H1 (cell line): ENCODE data around the gene MOB4.

Experiments used
- ATF2 ChIP-seq: IDR thresholded peaks from 2 replicates; pipeline ENCODE4 v1.6.1; 2012; ENCODE audit warnings: low read length, inconsistent platforms
- CREB1 ChIP-seq: IDR thresholded peaks from 2 replicates; pipeline ENCODE4 v1.6.1; 2012; ENCODE audit warnings: inconsistent platforms
- CTCF ChIP-seq, 3 experiments: IDR thresholded peaks; 1 replicate in 2 of 3; 2 replicates in 1 of 3; pipeline versions ENCODE4 v1.5.1 to v1.6.1; 2011; ENCODE audit warnings: low read length in 3 of 3, mild to moderate bottlenecking in 3 of 3, inconsistent platforms in 2 of 3, low read depth in 1 of 3, moderate library complexity in 1 of 3; ENCODE audit not compliant: insufficient read depth in 1 of 3; ENCODE audit errors: control extremely low read depth in 1 of 3
- EGR1 ChIP-seq: IDR thresholded peaks from 2 replicates; pipeline ENCODE4 v1.6.1; 2011; ENCODE audit warnings: low read depth, low read length, borderline replicate concordance
- EP300 ChIP-seq, 2 experiments: IDR thresholded peaks; 1 replicate in 1 of 2; 2 replicates in 1 of 2; pipeline ENCODE4 v1.6.1; 2011 to 2012; ENCODE audit warnings: low read depth in 2 of 2, low read length in 2 of 2, mild to moderate bottlenecking in 2 of 2, borderline replicate concordance in 1 of 2, inconsistent platforms in 1 of 2, moderate library complexity in 1 of 2
- GABPA ChIP-seq: IDR thresholded peaks from 2 replicates; pipeline ENCODE4 v1.6.1; 2011; ENCODE audit warnings: mild to moderate bottlenecking, low read length, moderate library complexity, borderline replicate concordance; ENCODE audit not compliant: insufficient read depth
- GTF2F1 ChIP-seq: IDR thresholded peaks from 2 replicates; pipeline ENCODE4 v1.6.1; 2012; ENCODE audit warnings: low read depth, low read length, improper control_type of control experiment, borderline replicate concordance
- JUND ChIP-seq: IDR thresholded peaks from 2 replicates; pipeline ENCODE4 v1.6.1; 2011; ENCODE audit warnings: mild to moderate bottlenecking, improper control_type of control experiment, low read length
- MAX ChIP-seq: IDR thresholded peaks from 2 replicates; pipeline ENCODE4 v1.6.1; 2012; ENCODE audit warnings: inconsistent platforms
- POLR2AphosphoS5 ChIP-seq: IDR thresholded peaks from 2 replicates; pipeline ENCODE4 v1.6.1; 2011; ENCODE audit warnings: low read depth, low read length
- SIN3A ChIP-seq, 2 experiments: IDR thresholded peaks in 1 of 2; conservative IDR thresholded peaks in 1 of 2; 2 replicates each; pipeline ENCODE4 v1.6.1; 2011 to 2012; ENCODE audit warnings: low read length in 2 of 2, improper control_type of control experiment in 1 of 2, low read depth in 1 of 2, mild to moderate bottlenecking in 1 of 2
- TAF7 ChIP-seq: optimal IDR thresholded peaks from 2 replicates; pipeline ENCODE3; 2011; ENCODE audit warnings: low read depth, mild to moderate bottlenecking, inconsistent platforms, low read length, moderate library complexity, borderline replicate concordance
- USF2 ChIP-seq: IDR thresholded peaks from 2 replicates; pipeline ENCODE4 v1.6.1; 2011; ENCODE audit warnings: low read length, improper control_type of control experiment

GRCh38 chr2:197515739-197516392 is at the start of gene MOB4:
- TF ChIP-seq CTCF (IDR thresholded peaks at IDR 0.05; ENCODE audit: control extremely low read depth in 1 of 3, insufficient read depth in 1 of 3, low read depth in 1 of 3, low read length in 3 of 3) = no peak
- TF ChIP-seq ATF2 = 0 out of 2 replicates have a peak, but pooled peaks have one; percentile 10
- peak; percentile 85 to 95; a peak in 2 of 4 replicates for TF ChIP-seq SIN3A (conservative IDR thresholded peaks at IDR 0.05 in 1 of 2, IDR thresholded peaks at IDR 0.05 in 1 of 2; ENCODE audit: low read depth in 1 of 2, low read length in 2 of 2)
- peak; percentile 97 for TF ChIP-seq JUND
- TF ChIP-seq POLR2AphosphoS5 = peak; percentile 97
- peak; percentile 83 for TF ChIP-seq TAF7
- TF ChIP-seq GABPA = peak; percentile 65; the same call in 1 of the 2 replicates
- TF ChIP-seq GTF2F1 = peak; percentile 82; the same call in 1 of the 2 replicates
- TF ChIP-seq USF2 = peak; percentile 15; the same call in 1 of the 2 replicates
- peak; percentile 86 to 100; a peak in 2 of 3 replicates for TF ChIP-seq EP300 (IDR thresholded peaks at IDR 0.05; ENCODE audit: borderline replicate concordance in 1 of 2, low read depth in 2 of 2, low read length in 2 of 2)
- TF ChIP-seq CREB1 = peak; percentile 81
- TF ChIP-seq EGR1 = peak; percentile 40; the same call in 1 of the 2 replicates
- peak; percentile 96 for TF ChIP-seq MAX
